HepG2 (cell line): Measurements from ENCODE around the gene MS4A7. TPM values are rescaled to one million over a fixed set of nuclear protein-coding genes. Genes with fewer than 3 reads are reported as not detected.
A peak's percentile ranks its signal among the peaks of the same experiment; 100 is the strongest.

Experiments
- ATAC-seq: fragments of 200-7000 bp; cut with Tn5 transposase; 3 replicates; pipeline ENCODE4 v1.9.1; 2020; ENCODE audit warnings: mild to moderate bottlenecking, moderate library complexity
- BruUV-seq: library from RNA; stranded (reverse); fragments of 400-500 nt; replicated peaks from 2 replicates; lab custom pipeline; 2021; lab: Mats Ljungman, UMichigan
- CTCF ChIA-PET: fragments of 300-600 bp; formaldehyde crosslinking; extraction: SDS; loops from one replicate; lab custom pipeline; 2021; ENCODE audit warnings: low total read pairs, inconsistent platforms, low intra/inter-chr PET ratio; lab: Yijun Ruan, JAX
- POLR2A ChIA-PET: fragments of 350-600 bp; sonication (Branson Sonifier 250); formaldehyde crosslinking; loops from one replicate; lab custom pipeline; 2020; ENCODE audit warnings: antibody characterized with exemption, inconsistent platforms; lab: Yijun Ruan, JAX
- DNase-seq: peaks from one replicate; pipeline ENCODE4 v3.0.0-alpha.2; 2015; ENCODE audit warnings: low spot score
- FAIRE-seq: peaks from 3 replicates; lab custom pipeline; 2011; peaks lifted over from hg19 to GRCh38; lab: Jason Lieb, UNC
- H2AFZ ChIP-seq: one replicate; pipeline ENCODE4 v1.6.1; 2011; ENCODE audit warnings: low read length, inconsistent platforms
- H3K27ac ChIP-seq: fragments of 300-600 bp; 3 replicates; pipeline ENCODE4 v1.8.0; 2011; ENCODE audit warnings: mixed run types, mild to moderate bottlenecking, mixed read lengths, low read length, inconsistent platforms; ENCODE audit not compliant: insufficient read depth; ENCODE audit errors: extremely low read length
- H3K27me3 ChIP-seq, 2 experiments: fragments of 200-600 bp in 1 of 2; 2 replicates in 1 of 2; 3 replicates in 1 of 2; pipeline versions ENCODE4 v1.6.0 to v1.8.0; 2011; ENCODE audit warnings: low read length in 2 of 2, mild to moderate bottlenecking in 2 of 2, moderate library complexity in 2 of 2, inconsistent platforms in 1 of 2; ENCODE audit not compliant: insufficient read depth in 2 of 2, control insufficient read depth in 1 of 2
- H3K36me3 ChIP-seq, 2 experiments: fragments of 200-600 bp in 1 of 2; replicated peaks in 1 of 2; 2 replicates in 1 of 2; 3 replicates in 1 of 2; pipeline versions ENCODE4 v1.5.1 to v1.8.0; 2011; ENCODE audit warnings: low read length in 2 of 2, inconsistent platforms in 1 of 2; ENCODE audit not compliant: insufficient read depth in 2 of 2, control insufficient read depth in 1 of 2
- H3K4me1 ChIP-seq: 2 replicates; pipeline ENCODE4 v1.5.1; 2012; ENCODE audit warnings: low read length, inconsistent platforms; ENCODE audit not compliant: insufficient read depth
- H3K4me2 ChIP-seq: 2 replicates; pipeline ENCODE4 v1.6.0; 2011; ENCODE audit warnings: low read depth, low read length, inconsistent platforms
- H3K4me3 ChIP-seq, 3 experiments: fragments of 200-600 bp in 1 of 3; sonication (generic), shearing (Covaris generic) in 1 of 3; replicated peaks in 1 of 3; 2 replicates each; pipeline ENCODE4 v1.5.1; 2011 to 2016; ENCODE audit warnings: low read length in 3 of 3, inconsistent platforms in 2 of 3, low read depth in 2 of 3, mild to moderate bottlenecking in 2 of 3, control low read depth in 1 of 3, mixed read lengths in 1 of 3; ENCODE audit not compliant: insufficient read depth in 1 of 3
- H3K79me2 ChIP-seq: one replicate; pipeline ENCODE4 v1.6.1; 2011; ENCODE audit warnings: low read length, inconsistent platforms; ENCODE audit not compliant: insufficient read depth
- H3K9ac ChIP-seq: 2 replicates; pipeline ENCODE4 v1.6.0; 2011; ENCODE audit warnings: mild to moderate bottlenecking, low read depth, low read length, inconsistent platforms; ENCODE audit not compliant: insufficient read depth
- H3K9me3 ChIP-seq: 2 replicates; pipeline ENCODE4 v1.5.1; 2012; ENCODE audit warnings: mild to moderate bottlenecking, low read length
- H4K20me1 ChIP-seq: 2 replicates; pipeline ENCODE4 v1.6.0; 2011; ENCODE audit warnings: inconsistent platforms, mild to moderate bottlenecking, low read length, moderate library complexity; ENCODE audit not compliant: insufficient read depth
- MAFF ChIP-seq: IDR thresholded peaks from 2 replicates; pipeline ENCODE4 v1.6.1; 2011; ENCODE audit warnings: low read depth, low read length, improper control_type of control experiment
- MAFK ChIP-seq, 2 experiments: IDR thresholded peaks in 1 of 2; conservative IDR thresholded peaks in 1 of 2; 2 replicates each; pipeline ENCODE4 v1.6.1; 2011; ENCODE audit warnings: improper control_type of control experiment in 2 of 2, low read length in 2 of 2
- MAZ ChIP-seq, 2 experiments: sonication (generic) in 1 of 2; formaldehyde crosslinking in 1 of 2; IDR thresholded peaks; 2 replicates each; pipeline versions ENCODE4 v1.5.0 to v1.6.1; 2012 to 2020; ENCODE audit warnings: low read depth in 2 of 2, mild to moderate bottlenecking in 2 of 2, borderline replicate concordance in 1 of 2, improper control_type of control experiment in 1 of 2, low read length in 1 of 2, missing genetic modification reagents in 1 of 2, moderate library complexity in 1 of 2
- ZNF317 ChIP-seq: sonication (generic); formaldehyde crosslinking; IDR thresholded peaks from 2 replicates; pipeline ENCODE4 v1.5.0; 2020; ENCODE audit warnings: mild to moderate bottlenecking, missing genetic modification reagents
- ZNF619 ChIP-seq: sonication (generic); formaldehyde crosslinking; IDR thresholded peaks from 2 replicates; pipeline ENCODE4 v1.4.0; 2020; ENCODE audit warnings: mild to moderate bottlenecking, missing genetic modification reagents
- WGBS: methylation state at CpG from one replicate; pipeline ENCODE4 v1.1.6; 2017; ENCODE audit warnings: low lambda C conversion rate; 5-methylcytosine and 5-hydroxymethylcytosine counted together
- in situ Hi-C: cut with HindIII; loops from 2 replicates; pipeline ENCODE4 v1.10.0; 2017; ENCODE audit warnings: low pct_unique_long_range_greater_than_20kb; ENCODE audit not compliant: extremely low pct_ligation_motif_present
- intact Hi-C: fragments of 100-400 bp; cut with micrococcal nuclease; formaldehyde crosslinking; loops from one replicate; pipeline ENCODE4 v1.10.0; 2022; ENCODE audit not compliant: unreplicated experiment
- polyA plus RNA-seq, 8 experiments: library from polyadenylated mRNA; depleted of rRNA in 3 of 8; stranded (reverse) in 7 of 8; unstranded in 1 of 8; fragments of >200 nt; fragmentation: Illumina TruSeq in 4 of 8; extraction: Trizol in 4 of 8; gene quantifications; 2 replicates each; pipeline versions ENCODE4 v1.2.1 to v1.2.3, GENCODE V29; 2011 to 2016; ENCODE audit warnings: low read depth in 4 of 8, missing spikeins in 1 of 8, mixed read lengths in 1 of 8; ENCODE audit not compliant: insufficient read depth in 1 of 8
- total RNA-seq, 5 experiments: library from RNA; depleted of rRNA; stranded (reverse); fragments of >200 nt; fragmentation: Illumina TruSeq; extraction: Trizol; gene quantifications; 2 replicates each; pipeline ENCODE4 v1.2.3, GENCODE V29; 2016; ENCODE audit warnings: low read depth in 1 of 5

Gene MS4A7
- total and polyA plus RNA-seq, 2 of the 13 experiments (the other 11 are each of a cell fraction or from before 2014, with no cell fraction given) = not detected

DNA sequence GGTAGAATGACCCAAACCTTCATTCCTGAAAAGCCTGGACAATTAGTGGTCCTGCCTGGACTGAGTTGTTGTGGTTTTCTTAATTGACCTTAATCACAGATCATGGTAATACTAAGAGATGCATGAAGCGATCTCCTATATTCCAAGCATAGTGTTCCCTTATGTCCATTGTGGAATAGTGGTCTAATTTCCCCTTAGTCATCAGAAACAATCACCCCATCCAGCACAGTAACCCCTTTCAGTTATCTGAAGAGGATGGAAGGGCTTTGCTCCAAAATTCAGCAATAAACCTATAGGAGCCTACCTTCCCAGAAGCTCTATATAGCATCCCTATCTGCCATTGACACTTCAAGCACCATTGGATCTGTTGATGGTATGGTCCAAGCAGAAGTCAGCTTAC lies 44.3 kb downstream of the MS4A7 start:
- Histone ChIP-seq H3K27ac (no peak overlapping the region), H3K9me3 (no peaks in the 10 kb centered on the region), H3K4me2 (no peak overlapping the region), H3K36me3 (no peaks in the 10 kb centered on the region), H3K4me3 (no peak overlapping the region), H3K4me1 (no peaks in the 10 kb centered on the region), H2AFZ (no peak overlapping the region), H3K27me3 (no peaks in the 10 kb centered on the region), H4K20me1 (no peaks in the 10 kb centered on the region)
- WGBS = 10% methylated on average over 1 of the region's 1 CpG
- FAIRE-seq = no peak
- ATAC-seq = no peak
- intact Hi-C loops = no loop called here
- POLR2A ChIA-PET = no interaction called here
- TF ChIP-seq MAFF (peak; percentile 45; the same call in 1 of the 2 replicates), MAZ (IDR thresholded peaks at IDR 0.05; ENCODE audit: borderline replicate concordance, low read depth, low read length) (no peak), MAZ (CRISPR knock-in tag; IDR thresholded peaks at IDR 0.05; ENCODE audit: low read depth) (no peak), MAFK (conservative IDR thresholded peaks at IDR 0.05 in 1 of 2, IDR thresholded peaks at IDR 0.05 in 1 of 2; ENCODE audit: low read length in 2 of 2) (peak; percentile 45 to 72; a peak in 3 of 4 replicates)
- TF ChIP-seq, all 625 proteins: peak for 2
- no peak overlapping the region for H3K9ac ChIP-seq
- no peak for DNase-seq
- no TSS peak for BruUV-seq
- no peaks in the 10 kb centered on the region for H3K79me2 ChIP-seq
- CTCF ChIA-PET = no interaction called here
- in situ Hi-C loops = no loop called here

DNA sequence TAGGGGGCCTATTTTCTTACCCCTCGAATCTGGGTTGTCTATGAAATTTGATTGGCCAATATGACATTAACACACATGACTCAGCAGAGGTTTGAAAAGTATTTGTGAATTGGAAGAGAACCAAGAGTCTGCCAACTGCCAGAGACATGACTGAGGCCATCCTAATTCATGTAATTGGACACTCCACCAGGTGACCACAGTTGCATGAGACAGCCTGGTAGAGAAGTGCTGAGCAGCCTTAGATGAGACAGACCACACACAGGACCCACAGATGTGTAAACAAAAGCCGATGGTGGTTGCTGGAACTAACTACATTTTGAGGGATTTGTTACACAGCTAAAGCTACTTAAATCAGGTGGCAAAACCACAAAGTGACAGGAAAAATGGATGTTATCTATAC lies 50.2 kb downstream of the MS4A7 start:
- no peak overlapping the region for H3K27ac ChIP-seq
- no peak overlapping the region for H3K4me2 ChIP-seq
- no TSS peak for BruUV-seq
- FAIRE-seq = no peak
- no peaks in the 10 kb centered on the region for H3K27me3 ChIP-seq
- H3K36me3 ChIP-seq = no peaks in the 10 kb centered on the region
- TF ChIP-seq ZNF619 (CRISPR knock-in tag) (no peak), ZNF317 (CRISPR knock-in tag) (peak; percentile 87)
- CTCF ChIA-PET = no interaction called here
- intact Hi-C loops = no loop called here
- H2AFZ ChIP-seq = no peak overlapping the region
- no peaks in the 10 kb centered on the region for H3K9me3 ChIP-seq
- no peaks in the 10 kb centered on the region for H3K79me2 ChIP-seq
- in situ Hi-C loops = no loop called here
- no peaks in the 10 kb centered on the region for H3K4me1 ChIP-seq
- ATAC-seq = no peak
- H3K9ac ChIP-seq = no peak overlapping the region
- WGBS = 5% methylated on average over 2 of the region's 2 CpGs
- DNase-seq = no peak
- POLR2A ChIA-PET = no interaction called here
- H3K4me3 ChIP-seq = no peak overlapping the region
- no peaks in the 10 kb centered on the region for H4K20me1 ChIP-seq
